ENCODE measurements around the gene F8. TPM values are rescaled to one million over a fixed set of nuclear protein-coding genes. Genes with fewer than 3 reads are reported as not detected.

Gene F8
- 37.5 TPM for total RNA-seq
- long read RNA-seq, transcript F8-201 (5 exons, 2,620 nt): major isoform, 6 of 59 reads
- long read RNA-seq, partial matches to known transcripts: 27 of 59 reads
- long read RNA-seq, other reads (novel, unspliced or antisense): 26 of 59 reads

DNA sequence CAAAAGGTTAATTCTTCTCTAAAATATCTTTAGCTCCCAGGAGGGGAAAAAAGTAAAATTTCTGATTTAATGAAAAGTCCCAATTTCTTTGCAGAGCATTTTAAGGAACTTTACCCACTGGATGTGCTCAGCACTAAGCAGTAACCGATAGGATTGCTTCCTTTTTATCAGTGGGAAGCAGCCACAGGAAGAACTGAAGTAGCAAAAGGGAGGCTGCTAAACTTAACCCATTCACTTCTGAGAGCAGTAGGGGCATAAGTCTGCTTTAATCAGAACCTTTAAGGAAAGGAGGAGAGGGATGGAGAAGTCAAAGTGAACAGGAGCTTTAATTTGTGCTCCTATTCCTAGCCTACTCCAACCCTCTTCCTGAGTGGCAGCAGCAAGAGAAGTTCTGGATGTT is at the start of gene F8:
F8 (minus strand) TSS at position 139 of the 400 bp plus-strand sequence. CDS start 171 bp downstream, outside the sequence.
- TF ChIP-seq, protein P1, sequence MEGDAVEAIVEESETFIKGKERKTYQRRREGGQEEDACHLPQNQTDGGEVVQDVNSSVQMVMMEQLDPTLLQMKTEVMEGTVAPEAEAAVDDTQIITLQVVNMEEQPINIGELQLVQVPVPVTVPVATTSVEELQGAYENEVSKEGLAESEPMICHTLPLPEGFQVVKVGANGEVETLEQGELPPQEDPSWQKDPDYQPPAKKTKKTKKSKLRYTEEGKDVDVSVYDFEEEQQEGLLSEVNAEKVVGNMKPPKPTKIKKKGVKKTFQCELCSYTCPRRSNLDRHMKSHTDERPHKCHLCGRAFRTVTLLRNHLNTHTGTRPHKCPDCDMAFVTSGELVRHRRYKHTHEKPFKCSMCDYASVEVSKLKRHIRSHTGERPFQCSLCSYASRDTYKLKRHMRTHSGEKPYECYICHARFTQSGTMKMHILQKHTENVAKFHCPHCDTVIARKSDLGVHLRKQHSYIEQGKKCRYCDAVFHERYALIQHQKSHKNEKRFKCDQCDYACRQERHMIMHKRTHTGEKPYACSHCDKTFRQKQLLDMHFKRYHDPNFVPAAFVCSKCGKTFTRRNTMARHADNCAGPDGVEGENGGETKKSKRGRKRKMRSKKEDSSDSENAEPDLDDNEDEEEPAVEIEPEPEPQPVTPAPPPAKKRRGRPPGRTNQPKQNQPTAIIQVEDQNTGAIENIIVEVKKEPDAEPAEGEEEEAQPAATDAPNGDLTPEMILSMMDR (IDR thresholded peaks at IDR 0.05): no peak
- DNase-seq: no peak
- Histone ChIP-seq H3K27me3 (ENCODE audit: low read depth) (no peaks in the 10 kb centered on the region), H3K4me3 (peak within 1 kb of the TSS; percentile 32), H3K27ac (peak within 1 kb of the TSS; percentile 18), H3K9me3 (no peaks in the 10 kb centered on the region), H3K36me3 (no peaks in the 10 kb centered on the region), H3K4me1 (no peaks in the 10 kb centered on the region)
- intact Hi-C loops (cut with DNase I): no loop called here
- ATAC-seq: no peak

DNA sequence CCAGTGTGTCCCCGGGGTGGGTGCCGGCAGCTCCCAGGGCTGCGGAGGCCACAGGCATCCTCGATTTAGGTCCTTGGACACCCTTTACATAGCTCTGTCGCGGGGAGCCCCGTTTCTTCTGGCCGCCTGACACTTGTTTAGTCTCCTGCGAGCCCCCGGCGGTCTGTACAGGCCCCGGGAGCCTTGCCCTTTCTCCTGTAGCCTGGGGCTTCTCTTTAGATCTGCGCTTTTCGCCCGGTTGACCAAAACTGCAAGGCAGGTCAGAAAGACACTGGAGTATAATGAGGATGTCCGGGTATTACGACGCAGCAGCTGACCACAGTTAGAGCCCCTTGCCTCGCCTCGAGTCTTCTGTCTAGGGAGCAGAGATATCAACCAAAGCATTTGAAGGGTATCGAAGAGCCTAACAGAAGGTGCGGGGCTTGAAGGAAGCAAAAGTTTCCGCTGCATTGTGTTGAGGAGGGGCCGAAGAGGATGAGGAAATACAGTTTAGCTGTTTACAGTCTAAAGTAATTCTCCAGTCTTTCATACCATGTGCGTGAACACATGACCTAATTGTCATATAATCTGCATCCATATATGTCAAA is 49.3 kb upstream of the F8 start:
- peaks cover 13% of the 10 kb centered on the region for H3K36me3 ChIP-seq
- peak in 1 of 2 donors; percentile 14 for ATAC-seq
- intact Hi-C loops (cut with DNase I): no loop called here
- no peak for DNase-seq
- H3K27ac ChIP-seq: peak overlapping the region; percentile 84
- no peaks in the 10 kb centered on the region for H3K9me3 ChIP-seq
- H3K4me3 ChIP-seq: peak overlapping the region; percentile 66
- peaks cover 19% of the 10 kb centered on the region for H3K4me1 ChIP-seq
- TF ChIP-seq, protein P1 (IDR thresholded peaks at IDR 0.05): no peak
- H3K27me3 ChIP-seq (ENCODE audit: low read depth): no peaks in the 10 kb centered on the region

DNA sequence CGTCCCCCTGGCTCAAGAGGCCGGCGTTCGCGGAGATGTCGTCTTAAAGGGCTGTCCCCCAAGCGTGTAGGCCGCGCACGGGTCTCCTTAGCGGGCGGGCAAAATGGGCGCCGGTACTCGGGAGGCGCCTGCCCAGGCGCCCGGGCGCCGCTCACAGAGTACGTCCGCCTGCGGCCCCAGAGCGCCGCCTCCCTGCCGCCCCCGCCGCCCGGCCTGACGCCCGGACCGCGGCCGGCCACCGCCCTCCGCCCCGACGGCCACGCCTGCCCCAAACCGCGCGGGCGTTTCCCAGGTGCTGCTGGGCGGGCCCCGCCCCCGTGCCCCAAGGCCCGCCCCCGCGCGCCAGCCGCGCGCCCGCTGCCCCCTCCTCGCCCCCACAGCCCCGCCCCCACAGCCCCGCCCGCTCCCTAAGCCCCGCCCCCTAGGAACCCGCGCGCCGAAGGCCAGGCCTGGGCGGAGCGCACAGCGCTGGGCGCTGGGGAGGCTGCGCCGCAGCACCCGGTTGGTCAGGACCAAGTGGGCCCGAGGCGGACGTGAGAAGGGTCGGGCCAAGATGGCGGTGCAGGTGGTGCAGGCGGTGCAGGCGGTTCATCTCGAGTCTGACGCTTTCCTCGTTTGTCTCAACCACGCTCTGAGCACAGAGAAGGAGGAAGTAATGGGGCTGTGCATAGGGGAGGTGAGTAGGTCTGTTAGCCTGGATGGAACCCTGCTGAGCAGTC is 48.6 kb upstream of the F8 start, which contains the start of the genes BRCC3, CMC4 and MTCP1:
BRCC3 (plus strand) TSS at position 534 of the 719 bp plus-strand sequence; CDS start at position 554, 20 bp downstream.
CMC4 (minus strand) TSS at position 162 of the 719 bp plus-strand sequence. CDS start 7,113 bp downstream, outside the sequence.
MTCP1 (minus strand) TSS at position 162 of the 719 bp plus-strand sequence. CDS start 5,126 bp downstream, outside the sequence.
- H3K9me3 ChIP-seq: no peaks in the 10 kb centered on the region
- H3K27me3 ChIP-seq (ENCODE audit: low read depth): no peaks in the 10 kb centered on the region
- H3K4me1 ChIP-seq: peaks cover 19% of the 10 kb centered on the region
- DNase-seq (peak; percentile 87), ATAC-seq (peak; percentile 96 to 98)
- peak within 1 kb of the TSS; percentile 66 for H3K4me3 ChIP-seq
- H3K27ac ChIP-seq: peak within 1 kb of the TSS; percentile 84
- peaks cover 8% of the 10 kb centered on the region for H3K36me3 ChIP-seq
- intact Hi-C loops (cut with DNase I): no loop called here
- TF ChIP-seq, protein P1 (IDR thresholded peaks at IDR 0.05): no peak

DNA sequence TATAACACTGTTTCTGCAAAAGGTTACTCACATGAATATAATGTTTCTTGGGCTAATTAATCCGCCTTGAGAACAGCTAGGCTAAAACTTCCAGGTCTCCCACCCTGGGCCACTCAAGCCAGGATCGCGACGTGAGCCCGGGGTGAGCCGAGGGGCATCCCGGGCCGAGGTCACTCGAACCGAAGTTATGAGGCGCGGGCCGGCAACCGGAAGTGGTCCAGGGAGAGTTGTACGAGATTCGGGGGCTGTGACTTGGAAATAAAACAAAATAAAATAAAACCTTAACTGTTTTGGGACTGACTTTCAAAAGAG is 48.1 kb upstream of the F8 start:
- TF ChIP-seq, protein P1 (IDR thresholded peaks at IDR 0.05): no peak
- DNase-seq (no peak), ATAC-seq (peak; percentile 10 to 42)
- peak overlapping the region; percentile 63 for H3K4me3 ChIP-seq
- H3K27ac ChIP-seq: peak overlapping the region; percentile 84
- H3K27me3 ChIP-seq (ENCODE audit: low read depth): no peaks in the 10 kb centered on the region
- H3K36me3 ChIP-seq: peaks cover 3% of the 10 kb centered on the region
- H3K9me3 ChIP-seq: no peaks in the 10 kb centered on the region
- peaks cover 19% of the 10 kb centered on the region for H3K4me1 ChIP-seq
- intact Hi-C loops (cut with DNase I): no loop called here

DNA sequence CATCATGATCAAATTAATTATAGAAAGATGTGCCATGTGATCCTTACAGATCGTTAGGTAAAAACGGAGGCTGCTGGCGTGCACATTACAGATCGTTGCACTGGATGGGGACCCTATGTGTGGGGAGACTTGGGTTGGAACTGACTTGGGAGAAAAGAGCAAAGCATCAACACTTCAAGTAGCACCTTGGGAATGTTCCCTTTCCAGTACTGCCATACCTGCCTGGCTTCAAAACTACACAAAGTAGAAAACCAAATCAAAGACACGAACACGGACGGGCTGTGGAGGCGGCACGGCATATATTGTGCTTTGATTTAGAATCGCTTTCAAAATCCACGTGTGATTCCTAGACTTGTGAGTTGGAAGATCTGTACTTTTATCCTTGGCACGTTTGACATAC is 47.5 kb upstream of the F8 start:
- no peak for DNase-seq
- Histone ChIP-seq H3K27me3 (ENCODE audit: low read depth) (no peaks in the 10 kb centered on the region), H3K36me3 (peaks cover 3% of the 10 kb centered on the region), H3K9me3 (no peaks in the 10 kb centered on the region), H3K27ac (peak overlapping the region; percentile 84), H3K4me3 (peak overlapping the region; percentile 63), H3K4me1 (peaks cover 19% of the 10 kb centered on the region)
- no peak for ATAC-seq
- intact Hi-C loops (cut with DNase I): no loop called here
- TF ChIP-seq, protein P1 (IDR thresholded peaks at IDR 0.05): no peak

Data from lower lobe of right lung (tissue), 2 donors.